Activated T-cell treated with anti-CD3 and anti-CD28 coated beads, Interleukin-2, amount 50 U/mL, for 24 hours (primary cell): ENCODE data around the gene RIC8A.
"Not testable (repeated sequence)": the region's sequence is repeated elsewhere in the genome, so short reads cannot be mapped to it uniquely, and the experiment has no call there.

Experiments
- DNase-seq: peaks from one replicate; pipeline ENCODE4 v3.0.0-alpha.2; 2020
- H3K27ac Mint-ChIP-seq: 2 replicates; pipeline ENCODE4 v1.8.0; 2020; ENCODE audit warnings: mild to moderate bottlenecking, mixed read lengths
- H3K27me3 Mint-ChIP-seq: 2 replicates; pipeline ENCODE4 v1.8.0; 2020; ENCODE audit warnings: mixed read lengths
- H3K36me3 Mint-ChIP-seq: 2 replicates; pipeline ENCODE4 v1.8.0; 2020; ENCODE audit warnings: low read depth, mixed read lengths
- H3K4me1 Mint-ChIP-seq: 2 replicates; pipeline ENCODE4 v1.8.0; 2020; ENCODE audit warnings: low read depth, mixed read lengths
- H3K4me3 Mint-ChIP-seq: 2 replicates; pipeline ENCODE4 v1.8.0; 2020; ENCODE audit warnings: mild to moderate bottlenecking, moderate library complexity, mixed read lengths
- H3K9me3 Mint-ChIP-seq: 2 replicates; pipeline ENCODE4 v1.8.0; 2020; ENCODE audit warnings: mixed read lengths

The RIC8A gene

DNA sequence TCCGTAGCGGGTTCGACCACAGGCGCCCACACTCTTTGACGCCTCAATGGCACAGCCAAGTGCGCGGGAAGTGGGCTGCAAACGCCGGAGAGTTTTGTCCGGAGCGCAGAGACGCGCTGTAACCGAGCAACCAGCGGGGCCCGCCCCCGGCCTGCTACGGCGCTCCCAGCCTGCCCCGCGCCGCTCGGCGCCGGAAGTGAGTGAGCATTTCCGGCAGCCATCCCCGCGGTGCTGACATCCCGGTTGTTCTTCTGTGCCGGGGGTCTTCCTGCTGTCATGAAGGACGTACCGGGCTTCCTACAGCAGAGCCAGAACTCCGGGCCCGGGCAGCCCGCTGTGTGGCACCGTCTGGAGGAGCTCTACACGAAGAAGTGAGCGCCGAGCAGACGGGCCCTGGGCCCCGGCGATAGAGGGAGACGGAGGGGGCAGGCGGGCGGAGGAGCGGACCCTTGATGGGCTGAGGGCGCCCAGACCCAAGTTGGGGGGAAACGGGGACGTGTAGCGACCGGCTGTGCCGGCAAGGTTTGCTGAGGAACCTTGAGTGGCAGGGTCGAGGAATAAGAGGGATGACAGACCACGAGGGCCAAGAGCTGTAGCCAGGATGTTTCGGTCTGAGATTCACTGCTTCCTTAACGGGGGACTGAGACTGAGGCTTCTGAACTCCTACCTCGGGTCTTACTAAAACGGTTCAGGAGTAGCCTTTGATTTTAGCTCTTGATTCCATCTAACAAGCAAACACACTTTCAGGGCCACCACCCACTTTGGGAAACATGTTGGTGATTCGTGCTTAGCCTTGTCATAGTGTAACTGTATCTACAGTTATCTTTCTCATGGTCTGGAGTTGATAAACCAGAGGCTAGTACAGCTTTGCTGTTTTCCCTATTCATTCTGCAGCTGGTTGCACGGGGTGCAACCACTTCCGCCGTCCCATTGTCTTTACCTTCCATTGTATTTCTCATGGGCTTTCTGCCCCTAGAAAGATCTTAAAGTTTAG lies 29.6 kb downstream of the RIC8A start, which contains the start of gene PSMD13:
PSMD13 (plus strand) TSS at position 203 of the 994 bp plus-strand sequence; CDS start at position 277, 74 bp downstream.
- Mint-ChIP-seq H3K4me1 (peaks cover 47% of the 10 kb centered on the region), H3K27me3 (no peaks in the 10 kb centered on the region), H3K27ac (peak within 1 kb of the TSS; percentile 100), H3K9me3 (no peaks in the 10 kb centered on the region), H3K4me3 (peak within 1 kb of the TSS; percentile 99), H3K36me3 (peaks cover 55% of the 10 kb centered on the region)
- DNase-seq, result peak; percentile 93

DNA sequence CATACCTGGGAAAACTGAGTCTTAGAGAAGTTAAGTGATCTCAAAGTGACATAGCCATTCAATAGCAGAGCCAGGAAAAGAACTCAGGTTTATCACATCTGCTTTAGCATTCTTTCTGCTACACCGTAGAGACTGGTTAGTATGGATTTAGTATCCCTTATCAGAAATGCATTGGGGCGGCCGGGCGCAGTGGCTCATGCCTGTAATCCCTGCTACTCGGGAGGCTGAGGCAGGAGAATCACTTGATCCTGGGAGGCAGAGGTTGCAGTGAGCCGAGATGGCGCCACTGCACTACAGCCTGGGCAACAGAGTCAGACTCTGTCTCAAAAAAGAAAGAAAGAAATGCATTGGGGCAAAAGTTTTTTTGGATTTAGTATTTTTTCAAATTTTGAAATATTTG lies 30.8 kb downstream of the RIC8A start:
- peaks cover 54% of the 10 kb centered on the region for H3K4me1 Mint-ChIP-seq
- peak overlapping the region; percentile 99 for H3K4me3 Mint-ChIP-seq
- H3K27ac Mint-ChIP-seq, result peak overlapping the region; percentile 100
- H3K36me3 Mint-ChIP-seq, result peaks cover 64% of the 10 kb centered on the region
- not testable (repeated sequence) for H3K9me3 Mint-ChIP-seq, DNase-seq, H3K27me3 Mint-ChIP-seq

DNA sequence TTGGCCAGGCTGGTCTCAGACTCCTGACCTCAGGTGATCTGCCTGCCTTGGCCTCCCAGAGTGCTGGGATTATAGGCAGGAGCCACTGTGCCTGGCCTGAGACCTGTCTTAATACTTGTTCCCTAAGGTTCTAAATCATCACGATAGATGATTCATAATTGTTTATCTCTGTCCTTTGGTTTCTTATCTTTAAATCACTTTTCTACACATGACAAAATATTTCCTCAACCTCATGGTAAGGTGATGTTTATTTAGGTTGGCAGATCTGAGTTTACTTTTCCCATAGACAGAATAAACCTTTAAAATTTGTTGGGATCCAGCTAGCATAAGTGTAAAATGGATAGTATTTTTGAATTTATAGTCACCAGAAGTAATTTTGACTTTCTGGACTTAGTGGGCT lies 32.8 kb downstream of the RIC8A start:
- Mint-ChIP-seq H3K27me3 (no peaks in the 10 kb centered on the region), H3K4me1 (peaks cover 59% of the 10 kb centered on the region), H3K4me3 (no peak overlapping the region), H3K36me3 (peaks cover 83% of the 10 kb centered on the region), H3K9me3 (no peaks in the 10 kb centered on the region), H3K27ac (peak overlapping the region; percentile 100)
- DNase-seq, result no peak

DNA sequence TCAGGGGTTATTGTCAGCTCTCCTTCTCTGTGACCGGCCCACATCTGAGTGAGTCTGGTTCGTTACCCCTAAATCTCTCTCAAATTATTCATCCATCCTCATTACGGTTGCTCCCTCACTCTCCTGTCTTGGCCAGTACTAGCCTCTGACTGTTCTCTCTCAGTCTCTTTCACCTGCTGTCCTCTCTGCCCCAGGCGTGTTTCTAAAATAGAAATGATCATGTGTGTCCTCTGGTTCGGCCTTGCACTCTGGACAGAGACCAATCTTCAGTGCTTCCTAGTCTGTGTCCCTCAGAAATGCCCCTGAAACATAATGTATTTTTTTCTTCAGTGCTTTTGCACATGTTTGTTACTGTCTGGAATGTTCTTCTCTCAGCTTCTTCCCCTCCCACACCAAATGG lies 34.1 kb downstream of the RIC8A start:
- no peak overlapping the region for H3K4me3 Mint-ChIP-seq
- peak overlapping the region; percentile 16 for H3K27ac Mint-ChIP-seq
- H3K4me1 Mint-ChIP-seq, result peaks cover 53% of the 10 kb centered on the region
- no peaks in the 10 kb centered on the region for H3K9me3 Mint-ChIP-seq
- H3K36me3 Mint-ChIP-seq, result peaks cover 97% of the 10 kb centered on the region
- no peaks in the 10 kb centered on the region for H3K27me3 Mint-ChIP-seq
- DNase-seq, result no peak

DNA sequence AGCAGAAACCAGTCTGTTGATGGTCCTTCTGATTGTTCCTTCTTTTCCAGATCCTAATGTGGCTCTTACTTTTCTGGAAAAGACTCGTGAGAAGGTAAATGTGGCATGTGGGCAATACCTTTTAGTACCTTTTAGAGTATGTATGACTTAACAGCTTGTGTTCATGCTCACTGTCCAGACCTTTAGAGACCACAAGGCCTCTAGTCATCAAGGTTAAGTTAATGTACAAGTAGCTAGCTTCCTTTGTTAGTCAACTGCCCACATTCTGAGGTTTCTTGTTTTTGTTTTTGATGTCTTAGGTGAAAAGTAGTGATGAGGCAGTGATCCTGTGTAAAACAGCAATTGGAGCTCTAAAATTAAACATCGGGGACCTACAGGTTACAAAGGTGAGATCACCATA lies 36.9 kb downstream of the RIC8A start:
- no peak overlapping the region for H3K4me3 Mint-ChIP-seq
- no peaks in the 10 kb centered on the region for H3K27me3 Mint-ChIP-seq
- H3K4me1 Mint-ChIP-seq, result peaks cover 51% of the 10 kb centered on the region
- H3K9me3 Mint-ChIP-seq, result no peaks in the 10 kb centered on the region
- no peak for DNase-seq
- H3K27ac Mint-ChIP-seq, result no peak overlapping the region
- H3K36me3 Mint-ChIP-seq, result peaks cover 97% of the 10 kb centered on the region

DNA sequence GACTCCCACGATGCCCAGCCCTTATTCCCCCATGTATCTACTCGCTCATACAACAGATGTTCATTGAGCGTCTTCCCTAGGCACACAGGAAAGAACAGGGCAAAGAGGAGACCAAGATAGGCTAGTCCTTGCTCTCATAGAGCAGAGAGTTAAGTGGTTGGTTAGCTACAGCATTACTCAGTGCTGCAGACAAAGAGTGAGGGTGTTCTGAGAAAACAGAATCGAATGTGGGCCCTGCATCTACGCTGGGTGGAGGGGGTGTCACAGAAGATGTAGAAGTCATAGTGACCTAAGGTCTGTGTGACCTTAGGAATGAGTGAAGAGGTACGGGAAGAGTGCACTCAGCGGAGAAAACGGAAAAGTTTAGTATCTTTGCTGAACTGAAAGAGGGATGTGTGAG lies 41.6 kb downstream of the RIC8A start:
- no peaks in the 10 kb centered on the region for H3K27me3 Mint-ChIP-seq
- H3K27ac Mint-ChIP-seq, result peak overlapping the region; percentile 45
- H3K4me1 Mint-ChIP-seq, result peaks cover 31% of the 10 kb centered on the region
- H3K36me3 Mint-ChIP-seq, result peaks cover 97% of the 10 kb centered on the region
- H3K4me3 Mint-ChIP-seq, result no peak overlapping the region
- DNase-seq, result no peak
- H3K9me3 Mint-ChIP-seq, result no peaks in the 10 kb centered on the region

DNA sequence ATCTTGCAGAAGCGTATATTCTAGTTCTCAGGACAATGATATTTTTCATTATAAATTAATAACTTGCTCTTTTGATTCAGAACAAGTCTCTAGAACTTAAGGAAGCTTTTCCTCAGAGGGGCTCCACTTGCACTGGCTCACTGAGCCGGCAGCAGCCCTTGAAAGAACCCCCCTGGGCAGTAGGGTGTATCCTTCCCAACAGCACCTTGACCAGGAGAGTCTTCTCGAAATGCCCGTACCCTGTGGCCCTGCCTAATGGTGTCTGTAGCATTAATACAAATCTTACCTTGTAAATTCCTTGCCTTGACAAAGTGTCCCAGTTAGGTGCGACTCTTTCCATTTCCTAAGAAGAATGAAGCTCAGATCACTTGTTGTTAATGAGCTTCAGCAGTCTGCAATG lies 42.8 kb downstream of the RIC8A start:
- peak overlapping the region; percentile 84 for H3K27ac Mint-ChIP-seq
- no peak for DNase-seq
- H3K4me1 Mint-ChIP-seq, result peaks cover 27% of the 10 kb centered on the region
- H3K4me3 Mint-ChIP-seq, result no peak overlapping the region
- H3K27me3 Mint-ChIP-seq, result no peaks in the 10 kb centered on the region
- H3K9me3 Mint-ChIP-seq, result no peaks in the 10 kb centered on the region
- peaks cover 85% of the 10 kb centered on the region for H3K36me3 Mint-ChIP-seq

DNA sequence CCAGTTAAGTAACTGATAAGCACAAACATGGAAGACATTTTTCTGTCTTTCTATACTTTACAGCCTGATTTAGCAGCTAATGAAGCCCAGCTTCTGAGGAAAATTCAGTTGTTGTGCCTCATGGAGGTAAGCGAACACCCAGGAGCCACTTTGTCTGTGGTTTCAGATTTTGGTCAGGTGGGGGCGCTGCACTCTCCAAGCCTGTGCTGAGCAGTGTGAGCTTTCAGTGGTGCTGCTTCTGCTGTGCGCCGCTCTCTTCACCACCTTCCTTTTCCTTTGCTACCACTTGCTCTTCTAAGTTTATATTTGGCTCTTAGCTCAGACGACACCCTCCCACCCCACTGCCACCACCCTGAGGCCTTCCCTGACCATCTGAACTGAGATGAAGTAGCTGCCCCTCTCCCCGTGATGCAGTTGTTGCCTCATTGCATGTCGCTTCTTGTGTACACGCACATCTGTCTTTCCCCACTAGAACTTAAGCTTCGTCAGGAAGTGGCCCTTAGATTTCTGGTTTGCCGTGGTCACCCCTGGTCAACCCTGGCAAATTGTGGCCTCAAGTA lies 43.3 kb downstream of the RIC8A start:
- Mint-ChIP-seq H3K4me3 (no peak overlapping the region), H3K27me3 (no peaks in the 10 kb centered on the region), H3K4me1 (peaks cover 26% of the 10 kb centered on the region), H3K9me3 (no peaks in the 10 kb centered on the region), H3K36me3 (peaks cover 79% of the 10 kb centered on the region), H3K27ac (peak overlapping the region; percentile 84)
- peak; percentile 83 for DNase-seq

DNA sequence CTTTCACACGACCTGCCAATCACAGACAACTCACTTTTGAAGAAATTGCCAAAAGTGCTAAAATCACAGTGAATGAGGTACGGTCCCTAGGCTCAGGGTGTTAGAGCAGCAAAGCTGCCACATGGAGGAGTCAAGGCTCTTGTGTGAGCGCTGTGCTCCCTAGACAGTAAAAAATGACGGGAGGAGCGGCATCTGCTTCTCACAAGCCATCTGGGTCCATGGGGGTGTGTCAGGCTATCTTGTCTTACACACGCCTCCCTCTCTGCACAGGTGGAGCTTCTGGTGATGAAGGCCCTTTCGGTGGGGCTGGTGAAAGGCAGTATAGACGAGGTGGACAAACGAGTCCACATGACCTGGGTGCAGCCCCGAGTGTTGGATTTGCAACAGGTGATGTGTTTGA lies 44.0 kb downstream of the RIC8A start:
- H3K27me3 Mint-ChIP-seq, result no peaks in the 10 kb centered on the region
- H3K36me3 Mint-ChIP-seq, result peaks cover 72% of the 10 kb centered on the region
- peak overlapping the region; percentile 10 for H3K27ac Mint-ChIP-seq
- H3K9me3 Mint-ChIP-seq, result no peaks in the 10 kb centered on the region
- no peak for DNase-seq
- H3K4me1 Mint-ChIP-seq, result peaks cover 26% of the 10 kb centered on the region
- H3K4me3 Mint-ChIP-seq, result no peak overlapping the region

DNA sequence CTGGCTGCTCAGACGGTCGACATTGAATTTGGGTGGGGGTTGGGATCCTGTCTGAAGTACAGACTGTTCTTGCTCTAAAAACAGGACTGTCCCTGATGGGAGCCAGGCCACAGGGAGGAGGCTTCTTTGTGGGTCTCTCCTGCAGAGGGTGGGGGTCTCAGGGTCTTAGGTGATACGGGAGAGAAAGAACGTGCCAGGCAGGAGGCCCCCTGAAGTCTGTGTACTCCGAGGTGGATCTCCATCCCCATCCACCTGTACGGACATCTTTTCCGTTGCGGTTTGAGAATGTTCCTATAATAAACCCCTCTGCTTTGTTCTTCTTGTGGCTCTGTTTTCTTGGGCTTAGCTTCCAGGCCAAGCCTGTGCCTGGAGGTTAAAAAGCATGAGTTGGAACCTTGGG lies 45.2 kb downstream of the RIC8A start:
- H3K4me3 Mint-ChIP-seq, result no peak overlapping the region
- DNase-seq, result no peak
- peaks cover 26% of the 10 kb centered on the region for H3K4me1 Mint-ChIP-seq
- no peak overlapping the region for H3K27ac Mint-ChIP-seq
- H3K27me3 Mint-ChIP-seq, result no peaks in the 10 kb centered on the region
- H3K9me3 Mint-ChIP-seq, result no peaks in the 10 kb centered on the region
- H3K36me3 Mint-ChIP-seq, result peaks cover 61% of the 10 kb centered on the region

DNA sequence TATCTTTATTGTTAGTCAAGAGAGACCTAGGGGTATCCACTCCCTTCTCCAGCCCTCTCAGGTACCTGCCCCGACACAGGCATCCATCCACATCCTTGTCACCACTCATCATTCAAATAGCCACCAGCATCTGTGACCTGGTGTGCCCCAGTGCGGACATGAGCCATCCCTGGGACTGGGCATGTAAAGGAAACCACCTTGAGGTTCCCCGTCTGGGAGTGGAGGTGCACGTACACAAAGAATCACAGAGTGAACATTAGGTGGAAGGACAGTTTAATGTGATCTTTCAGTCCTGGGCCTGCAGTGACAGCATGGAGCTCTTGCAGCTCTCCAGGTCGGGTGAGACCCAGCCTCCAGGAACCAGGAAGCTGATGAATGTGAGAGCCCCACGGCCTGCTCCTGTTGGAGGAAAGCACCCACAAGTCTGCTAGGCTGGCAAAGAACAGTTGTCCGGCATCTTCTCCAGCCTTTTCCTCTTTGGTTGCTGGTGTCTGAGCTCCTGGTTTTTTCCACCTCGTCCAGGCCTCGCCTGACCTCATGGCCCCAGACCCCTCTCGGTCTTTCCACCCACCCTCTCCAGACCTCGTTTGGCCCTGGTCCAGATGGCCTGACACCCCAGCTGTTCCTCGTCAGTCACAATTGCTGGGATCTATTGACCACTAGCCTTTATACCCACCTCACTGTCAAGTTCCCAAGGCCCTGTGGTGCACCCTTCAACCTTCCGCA lies 45.8 kb downstream of the RIC8A start:
- no peak overlapping the region for H3K27ac Mint-ChIP-seq
- no peak overlapping the region for H3K4me3 Mint-ChIP-seq
- H3K4me1 Mint-ChIP-seq, result peaks cover 20% of the 10 kb centered on the region
- H3K27me3 Mint-ChIP-seq, result no peaks in the 10 kb centered on the region
- H3K36me3 Mint-ChIP-seq, result peaks cover 54% of the 10 kb centered on the region
- no peaks in the 10 kb centered on the region for H3K9me3 Mint-ChIP-seq
- DNase-seq, result no peak

DNA sequence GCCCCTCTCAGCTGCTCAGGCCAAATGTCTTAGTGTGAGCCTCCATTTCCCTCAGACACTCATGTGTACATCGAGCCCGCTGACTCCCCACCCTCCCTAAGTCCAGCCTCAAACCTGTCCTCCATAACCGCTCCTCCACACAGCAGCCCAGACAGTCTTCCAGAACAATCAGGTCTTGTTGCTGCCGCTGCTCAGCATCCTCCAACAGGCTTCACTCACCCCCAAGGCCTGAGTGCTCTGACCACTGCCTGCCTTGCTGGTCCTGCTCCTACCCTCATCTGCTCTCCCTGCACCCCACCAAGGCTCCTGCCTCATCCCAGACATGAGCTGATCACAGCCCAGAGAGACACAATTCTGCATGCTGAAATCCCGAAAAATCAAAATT lies 46.4 kb downstream of the RIC8A start:
- no peak overlapping the region for H3K4me3 Mint-ChIP-seq
- H3K4me1 Mint-ChIP-seq, result peaks cover 16% of the 10 kb centered on the region
- peak overlapping the region; percentile 22 for H3K27ac Mint-ChIP-seq
- H3K27me3 Mint-ChIP-seq, result no peaks in the 10 kb centered on the region
- no peaks in the 10 kb centered on the region for H3K9me3 Mint-ChIP-seq
- H3K36me3 Mint-ChIP-seq, result peaks cover 49% of the 10 kb centered on the region
- no peak for DNase-seq

DNA sequence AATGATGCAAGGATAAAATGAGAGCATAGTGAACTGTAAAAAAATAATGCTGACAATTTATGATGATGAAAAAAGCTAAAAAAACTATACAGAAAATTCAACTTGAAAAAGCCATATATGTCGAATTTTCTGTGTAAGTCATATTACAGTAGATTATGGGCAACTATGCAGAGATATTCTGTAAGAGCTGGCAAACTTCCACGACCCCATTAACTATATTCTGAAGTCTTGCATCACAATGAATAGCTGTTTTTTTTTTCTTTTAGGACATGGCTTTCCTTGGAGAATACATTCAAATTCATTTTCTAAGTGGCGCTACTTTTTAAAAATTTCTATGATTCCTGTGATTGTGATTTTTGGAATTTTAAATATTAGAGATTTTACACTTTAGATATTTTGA lies 47.7 kb downstream of the RIC8A start:
- peaks cover 38% of the 10 kb centered on the region for H3K36me3 Mint-ChIP-seq
- no peaks in the 10 kb centered on the region for H3K27me3 Mint-ChIP-seq
- DNase-seq, result no peak
- H3K4me3 Mint-ChIP-seq, result no peak overlapping the region
- H3K27ac Mint-ChIP-seq, result no peak overlapping the region
- no peaks in the 10 kb centered on the region for H3K9me3 Mint-ChIP-seq
- H3K4me1 Mint-ChIP-seq, result peaks cover 8% of the 10 kb centered on the region

DNA sequence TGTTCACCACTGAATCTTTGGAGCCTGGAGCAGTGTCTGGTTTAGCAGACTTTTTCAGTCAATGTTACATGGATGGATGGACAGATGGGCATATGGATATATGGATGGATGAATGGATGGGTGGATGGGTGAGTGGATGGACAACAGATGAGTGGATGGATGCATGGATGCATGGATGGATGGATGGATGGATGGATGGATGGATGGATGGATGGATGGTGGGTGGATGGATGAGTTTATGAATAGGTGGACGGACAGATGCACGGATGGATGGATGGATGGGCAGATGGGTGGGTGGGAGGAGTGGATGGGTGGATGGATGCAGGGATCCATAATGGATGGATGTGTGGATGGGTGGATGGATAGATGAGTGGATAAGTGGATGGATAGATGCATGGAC lies 48.3 kb downstream of the RIC8A start:
- no peak for DNase-seq
- H3K9me3 Mint-ChIP-seq, result no peaks in the 10 kb centered on the region
- no peaks in the 10 kb centered on the region for H3K27me3 Mint-ChIP-seq
- peaks cover 32% of the 10 kb centered on the region for H3K36me3 Mint-ChIP-seq
- H3K4me3 Mint-ChIP-seq, result no peak overlapping the region
- H3K4me1 Mint-ChIP-seq, result peaks cover 3% of the 10 kb centered on the region
- no peak overlapping the region for H3K27ac Mint-ChIP-seq
